ENCODE results near the gene NDUFAF7.
"Not testable (repeated sequence)": the region's sequence is repeated elsewhere in the genome, so short reads cannot be mapped to it uniquely, and the experiment has no call there.

Gene NDUFAF7, protein sequence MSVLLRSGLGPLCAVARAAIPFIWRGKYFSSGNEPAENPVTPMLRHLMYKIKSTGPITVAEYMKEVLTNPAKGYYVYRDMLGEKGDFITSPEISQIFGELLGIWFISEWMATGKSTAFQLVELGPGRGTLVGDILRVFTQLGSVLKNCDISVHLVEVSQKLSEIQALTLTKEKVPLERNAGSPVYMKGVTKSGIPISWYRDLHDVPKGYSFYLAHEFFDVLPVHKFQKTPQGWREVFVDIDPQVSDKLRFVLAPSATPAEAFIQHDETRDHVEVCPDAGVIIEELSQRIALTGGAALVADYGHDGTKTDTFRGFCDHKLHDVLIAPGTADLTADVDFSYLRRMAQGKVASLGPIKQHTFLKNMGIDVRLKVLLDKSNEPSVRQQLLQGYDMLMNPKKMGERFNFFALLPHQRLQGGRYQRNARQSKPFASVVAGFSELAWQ

DNA sequence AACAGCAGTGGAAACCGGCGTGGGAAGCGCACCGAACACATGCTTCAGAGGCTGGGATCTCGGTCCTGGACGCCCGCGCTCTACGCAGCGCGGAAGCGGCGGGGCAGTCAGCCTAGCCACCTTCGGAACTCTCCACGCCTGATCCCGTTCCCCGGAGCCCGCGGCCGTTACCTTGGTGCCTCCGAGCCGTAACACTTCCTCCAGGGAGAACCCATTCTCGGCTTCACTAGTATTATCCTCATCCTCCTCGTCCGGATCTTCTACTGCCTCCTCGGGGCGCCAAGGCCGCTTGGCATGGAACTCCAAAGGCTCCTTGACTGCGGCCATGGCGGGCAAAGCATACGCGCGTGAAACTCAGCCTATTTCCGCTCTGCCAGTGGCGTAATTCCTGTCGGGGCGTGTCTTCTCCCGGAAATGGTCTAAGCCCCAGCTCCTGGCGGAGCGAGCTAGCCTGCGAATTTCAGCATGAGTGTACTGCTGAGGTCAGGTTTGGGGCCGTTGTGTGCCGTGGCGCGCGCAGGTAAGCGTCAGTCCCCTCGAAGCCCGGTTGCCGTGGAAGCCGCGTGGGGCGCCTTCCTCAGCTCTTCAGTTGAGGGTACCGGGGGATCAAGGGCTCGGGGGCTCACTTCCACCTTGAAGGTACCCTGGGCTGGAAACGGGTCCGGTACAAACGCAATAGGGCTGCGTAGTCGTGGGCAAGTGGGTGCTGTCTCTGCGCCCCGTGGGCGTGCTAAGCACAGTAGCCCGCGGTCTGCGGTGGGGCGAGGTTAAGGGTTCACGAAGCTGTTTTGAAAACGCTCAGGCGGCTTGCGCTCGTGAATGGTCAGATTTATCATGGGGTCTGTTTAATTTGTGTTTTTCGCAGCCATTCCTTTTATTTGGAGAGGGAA is at the start of gene NDUFAF7, which contains the start of gene CEBPZ:
TSS of gene NDUFAF7 (plus strand) at position 418 of the 890 bp plus-strand sequence. CDS start at position 466, 48 bp downstream.
TSS of gene CEBPZ (minus strand) at position 356 of the 890 bp plus-strand sequence. CDS start at position 327, 29 bp downstream.
- peak; percentile 75 to 80 for DNase-seq

DNA sequence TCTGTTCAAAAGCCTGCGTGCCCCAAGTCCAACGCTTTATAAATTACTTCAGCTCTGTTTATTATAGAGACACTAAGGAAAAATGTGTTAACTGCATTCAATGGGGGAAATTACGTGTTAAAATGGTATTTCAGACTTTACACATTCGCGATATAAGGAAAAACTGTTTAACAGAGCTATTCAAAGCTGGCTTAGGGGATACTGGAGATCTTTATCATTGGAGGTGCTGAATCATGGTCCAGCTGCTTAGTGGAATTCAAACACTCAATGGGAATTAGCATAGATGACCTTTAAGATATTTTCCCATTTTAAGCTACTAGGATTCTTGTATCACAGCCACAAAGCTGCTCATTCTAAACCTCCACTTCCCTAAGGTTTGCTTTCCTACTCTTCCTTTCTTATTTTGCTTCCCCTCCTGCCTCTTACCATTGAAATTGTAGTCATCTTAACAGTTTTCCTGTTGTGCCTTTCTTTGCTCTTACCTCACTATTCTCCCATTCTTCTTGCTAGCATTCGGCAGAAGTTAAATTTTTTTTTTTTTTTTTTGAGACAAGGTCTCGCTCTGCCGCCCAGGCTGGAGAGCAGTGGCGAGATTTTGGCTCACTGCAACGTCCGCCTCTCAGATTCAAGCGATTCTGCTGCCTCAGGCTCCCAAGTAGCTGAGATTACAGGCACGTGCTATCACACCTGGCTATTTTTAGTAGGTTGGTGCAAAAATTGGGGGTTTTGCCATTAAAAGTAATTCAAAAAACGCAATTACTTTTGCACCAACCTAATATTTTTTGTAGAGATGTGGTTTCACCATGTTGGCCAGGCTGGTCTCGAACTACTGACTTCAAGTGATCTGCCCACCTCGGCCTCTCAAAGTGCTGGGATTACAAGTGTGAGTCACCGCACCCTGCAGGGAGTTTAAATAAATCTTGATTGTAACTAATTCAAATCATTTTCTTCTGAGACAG is 49.5 kb upstream of the NDUFAF7 start:
- no peak for DNase-seq

DNA sequence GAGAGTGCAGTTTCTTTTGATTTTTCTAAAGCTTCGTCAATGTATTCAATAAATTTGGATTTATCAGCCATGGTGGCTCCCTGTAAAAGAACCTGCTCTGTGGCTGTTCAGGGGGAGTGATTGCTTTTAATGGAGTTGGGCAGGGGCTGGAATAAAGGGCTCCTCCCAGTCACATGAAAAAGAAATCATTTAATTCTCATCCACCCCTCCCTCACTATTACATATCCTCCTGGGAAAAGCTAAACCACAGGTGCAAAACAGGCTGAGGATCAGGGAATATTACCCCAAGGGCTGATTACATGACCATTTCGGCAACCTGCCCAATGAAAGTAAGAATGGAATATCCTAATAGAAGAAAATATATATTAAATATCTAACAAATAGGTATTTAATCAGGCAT is 42.9 kb upstream of the NDUFAF7 start, which contains the start of gene SULT6B1:
TSS of gene SULT6B1 (minus strand) at position 101 of the 400 bp plus-strand sequence. CDS start at position 71, 30 bp downstream.
- no peak for DNase-seq

DNA sequence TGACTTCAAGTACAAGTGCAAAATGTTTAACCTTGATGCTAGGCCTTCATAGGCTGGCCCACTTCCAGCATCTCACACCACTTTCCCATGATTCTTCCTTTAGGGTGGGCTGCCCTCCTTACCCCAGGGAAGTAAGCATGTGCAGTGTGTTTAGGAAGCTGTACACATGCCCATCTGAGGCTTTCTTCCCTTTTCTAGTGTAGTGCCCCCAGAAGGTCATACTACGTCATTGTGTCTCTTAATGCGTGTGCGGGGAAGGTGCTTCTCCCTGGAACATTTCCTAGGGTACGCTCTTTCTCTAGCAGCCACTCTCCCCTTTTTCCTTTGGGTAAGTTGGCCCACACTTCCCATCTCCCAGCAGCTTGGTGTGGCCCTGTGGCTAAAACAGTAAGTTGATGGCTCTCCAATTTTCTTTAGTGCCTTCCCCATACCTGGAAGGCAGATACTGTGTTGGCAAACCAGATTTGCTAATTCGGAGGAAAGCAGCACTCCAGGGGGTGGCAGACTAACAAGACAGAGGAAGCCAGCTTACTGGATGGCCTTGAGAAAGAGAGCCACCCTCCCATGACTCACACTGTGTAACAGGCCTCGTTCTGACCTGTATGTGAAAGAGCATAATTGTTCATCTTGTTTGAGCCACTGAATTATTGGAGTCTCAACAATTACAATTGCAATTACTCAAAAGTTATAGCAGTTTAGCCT is 41.9 kb upstream of the NDUFAF7 start:
- DNase-seq: no peak

DNA sequence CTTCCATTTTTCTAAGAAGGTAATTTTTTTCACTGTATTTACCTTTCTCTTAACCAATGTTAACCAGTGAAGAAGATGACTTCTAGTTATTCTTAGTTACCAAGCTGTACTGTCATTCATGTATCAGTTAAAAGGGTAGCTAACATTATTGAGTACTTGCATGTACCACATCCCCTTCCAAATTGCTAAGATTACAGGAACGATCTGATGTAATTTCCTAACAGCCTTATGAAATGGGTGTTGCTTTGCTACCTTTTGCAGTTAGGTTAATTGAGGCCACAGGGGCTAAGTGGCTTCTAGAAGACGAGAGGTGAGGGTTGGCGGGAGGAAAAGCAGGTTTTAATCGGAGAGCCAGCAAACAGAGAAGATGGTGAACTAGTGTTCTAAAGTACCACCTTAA is 41.2 kb upstream of the NDUFAF7 start:
- no peak for DNase-seq

DNA sequence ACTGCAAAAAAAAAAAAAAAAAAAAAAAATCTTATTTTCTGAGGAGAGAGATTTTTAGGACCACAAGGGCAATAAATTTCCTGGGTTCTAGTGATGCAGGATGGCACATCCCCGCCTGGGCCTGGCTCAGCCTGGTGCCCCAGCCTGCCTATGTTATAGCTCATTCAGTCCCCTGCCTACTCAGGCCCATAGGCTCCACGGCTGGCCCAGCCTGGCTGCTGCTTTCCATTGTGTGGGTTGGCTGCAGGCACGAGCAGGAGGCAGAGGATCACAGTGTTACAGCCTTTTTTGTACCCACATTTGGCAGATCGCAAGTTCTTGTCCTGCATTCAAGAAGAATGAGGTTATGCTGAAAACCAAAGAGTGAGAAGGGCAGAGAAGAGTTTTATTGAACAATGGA is 40.2 kb upstream of the NDUFAF7 start:
- DNase-seq: no peak

DNA sequence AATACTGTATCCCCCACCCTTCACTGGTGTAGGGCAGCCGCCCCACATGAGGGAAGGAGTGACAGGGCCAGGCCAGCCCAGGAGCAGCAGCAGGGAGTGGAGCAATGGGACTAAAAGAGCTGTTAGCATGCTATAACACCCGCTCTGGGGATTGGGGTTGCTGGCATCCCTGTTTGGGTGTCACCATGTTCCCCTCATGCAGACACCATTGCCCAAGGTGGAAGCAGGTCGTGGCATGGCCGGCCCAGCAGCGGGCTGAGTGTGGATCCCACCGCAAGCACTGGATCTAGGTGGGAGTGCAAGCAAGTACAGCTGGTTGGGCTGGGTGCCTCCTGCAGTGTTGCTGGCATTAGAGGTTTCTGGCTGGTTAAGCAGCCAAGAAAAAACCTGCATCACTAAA is 39.7 kb upstream of the NDUFAF7 start:
- no peak for DNase-seq

DNA sequence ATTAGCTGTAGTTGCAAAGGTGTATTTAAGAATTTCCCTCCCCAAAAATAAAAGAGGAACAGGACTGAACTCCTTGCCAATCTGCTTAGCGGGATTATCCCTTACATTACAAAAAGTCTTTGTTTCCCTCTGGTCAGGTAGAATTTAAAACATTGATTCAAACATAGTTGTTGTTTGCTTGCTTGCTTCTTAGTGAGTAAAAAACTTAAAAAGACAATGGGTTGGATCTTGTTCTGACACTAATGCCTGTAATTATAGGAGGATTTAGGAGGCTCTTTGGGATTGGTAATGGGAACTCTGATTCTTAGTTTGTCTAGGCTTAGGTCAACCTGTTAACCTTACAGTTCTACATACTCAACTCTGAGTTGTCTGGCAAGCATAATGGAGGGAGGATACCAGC is 38.9 kb upstream of the NDUFAF7 start:
- DNase-seq: no peak

DNA sequence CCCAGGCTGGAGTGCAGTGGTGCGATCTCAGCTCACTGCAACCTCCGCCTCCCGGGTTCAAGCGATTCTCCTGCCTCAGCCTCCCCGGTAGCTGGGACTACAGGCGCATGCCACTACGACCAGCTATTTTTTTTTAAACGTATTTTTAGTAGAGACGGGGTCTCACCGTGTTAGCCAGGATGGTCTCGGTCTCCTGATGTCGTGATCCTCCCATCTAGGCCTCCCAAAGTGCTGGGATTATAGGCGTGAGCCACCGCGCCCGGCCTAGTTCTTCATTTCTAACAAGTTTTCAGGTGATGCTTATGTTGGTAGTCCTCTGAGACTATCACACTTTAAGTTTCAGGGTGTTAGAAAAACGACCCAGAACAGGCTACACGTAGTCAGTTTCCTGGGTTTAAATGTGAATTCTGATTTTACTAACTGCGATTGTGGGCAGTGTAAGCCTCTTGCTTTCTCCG is 35.6 kb upstream of the NDUFAF7 start:
- DNase-seq: not testable (repeated sequence)

DNA sequence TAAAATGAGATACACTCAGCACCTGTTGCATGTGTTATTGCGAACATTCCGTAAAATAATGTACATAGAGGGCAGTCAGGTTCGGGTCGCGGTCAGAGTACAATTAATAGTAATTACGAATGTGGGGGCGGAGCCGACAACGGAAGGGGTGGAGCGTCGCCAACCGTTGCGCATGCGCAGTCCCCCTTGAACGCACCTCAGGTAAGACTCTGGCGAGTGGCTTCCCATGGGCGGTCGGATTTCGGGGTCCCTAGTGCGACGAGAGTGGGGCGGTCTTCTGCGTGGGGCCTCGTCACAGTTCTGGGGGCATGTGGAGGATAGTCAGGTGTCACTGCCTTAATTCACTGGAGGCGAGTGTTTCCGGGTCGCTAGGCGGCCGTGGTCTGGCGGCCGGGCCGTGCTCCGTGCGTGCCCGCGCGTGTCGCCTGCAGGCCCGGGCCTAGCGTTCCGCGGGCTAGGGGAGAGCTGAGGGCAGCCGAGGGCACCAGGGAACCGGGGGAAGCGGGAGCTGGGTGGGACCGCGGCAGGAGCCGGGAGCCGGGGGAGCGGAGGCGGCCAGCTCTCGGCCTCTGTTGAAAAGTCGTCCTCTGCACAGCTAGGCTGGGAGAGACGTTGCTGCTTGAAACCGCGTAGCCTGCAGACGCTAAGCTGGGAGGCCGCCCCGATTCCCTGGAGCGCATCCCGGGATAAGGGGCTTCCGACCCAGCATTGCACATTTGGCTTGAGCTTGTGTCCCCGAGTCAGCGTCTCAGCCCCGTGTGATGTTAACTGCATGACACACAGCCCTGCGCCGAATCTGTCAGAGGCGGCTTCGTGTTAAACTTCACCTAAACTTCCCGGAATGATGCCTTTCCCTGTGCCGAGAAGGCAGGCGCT is 34.9 kb upstream of the NDUFAF7 start, which contains the start of gene CEBPZOS:
TSS of gene CEBPZOS (plus strand) at position 177 of the 876 bp plus-strand sequence. CDS start 3,209 bp downstream, outside the sequence.
- peak; percentile 32 to 53 for DNase-seq

DNA sequence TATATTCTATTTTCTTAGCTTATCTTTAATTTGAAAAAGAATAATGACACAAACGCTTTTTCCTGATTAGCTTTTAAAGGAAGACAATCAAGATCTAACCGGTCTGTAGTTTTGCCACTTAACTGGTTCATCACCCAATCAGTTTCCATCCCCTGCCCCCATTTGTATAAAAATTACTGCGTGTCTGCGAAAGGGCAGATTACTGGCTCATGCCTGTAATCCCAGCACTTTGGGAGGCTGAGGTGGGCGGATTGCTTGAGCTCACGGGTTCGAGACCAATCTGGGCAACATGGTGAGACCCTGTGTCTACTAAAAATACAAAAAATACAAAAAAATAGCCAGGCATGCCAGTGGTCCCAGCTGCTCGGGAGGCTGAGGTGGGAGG is 32.8 kb upstream of the NDUFAF7 start:
- DNase-seq: no peak

DNA sequence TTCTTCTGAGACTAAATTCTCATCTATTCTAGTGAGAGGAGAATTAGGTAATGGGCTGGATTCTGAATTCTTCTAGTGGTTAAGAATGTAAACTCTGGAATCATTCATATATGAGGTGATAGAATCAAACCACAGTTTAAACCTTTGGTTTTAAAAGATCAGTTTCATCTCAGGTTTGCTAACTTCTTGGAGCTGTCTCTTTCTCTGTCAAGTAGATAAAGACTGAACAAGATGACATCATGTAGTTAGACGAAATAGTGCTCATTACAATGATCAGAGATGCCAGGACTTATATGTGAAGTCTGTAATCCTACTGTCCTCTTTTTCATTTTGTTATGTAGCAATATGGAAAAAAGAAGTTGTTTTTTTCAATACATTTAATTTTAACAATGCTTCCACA is 30.2 kb upstream of the NDUFAF7 start:
- no peak for DNase-seq

DNA sequence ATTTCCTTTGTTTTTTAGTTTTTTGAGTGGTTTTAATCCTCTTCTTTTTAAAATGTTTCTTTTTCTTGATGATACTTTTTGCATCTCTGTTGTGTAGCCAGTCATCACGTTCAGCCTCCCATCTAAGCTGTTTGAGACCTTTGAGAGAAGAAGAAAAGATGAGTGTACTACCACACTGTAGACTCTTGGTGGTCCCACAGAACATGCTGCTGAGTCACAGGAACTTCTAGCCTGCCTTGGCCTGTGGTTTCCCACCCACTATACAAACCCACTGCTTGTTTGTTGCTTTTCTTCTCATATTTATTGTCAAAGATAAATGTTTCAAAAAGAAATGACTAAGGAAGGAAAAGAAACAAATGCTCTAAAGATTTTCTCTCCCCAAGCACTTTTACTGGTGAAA is 29.7 kb upstream of the NDUFAF7 start:
- no peak for DNase-seq

DNA sequence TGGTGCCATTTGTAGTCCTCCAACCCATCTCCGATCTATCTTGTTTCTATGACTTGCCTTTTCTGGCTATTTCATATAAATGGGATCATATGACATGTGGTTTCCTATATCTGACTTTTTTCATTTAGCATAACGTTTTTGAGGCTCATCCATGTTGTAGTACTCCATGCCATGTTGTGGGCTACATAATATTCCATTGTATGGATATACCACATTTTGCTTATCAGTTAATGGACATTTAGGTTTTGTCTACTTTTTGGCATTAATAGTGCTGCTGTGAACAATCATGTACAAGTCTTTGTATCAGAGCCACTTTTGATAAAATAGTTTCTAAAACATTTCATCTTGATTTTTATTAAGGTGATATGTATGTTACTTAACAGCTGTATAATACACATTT is 27.8 kb upstream of the NDUFAF7 start:
- DNase-seq: no peak

DNA sequence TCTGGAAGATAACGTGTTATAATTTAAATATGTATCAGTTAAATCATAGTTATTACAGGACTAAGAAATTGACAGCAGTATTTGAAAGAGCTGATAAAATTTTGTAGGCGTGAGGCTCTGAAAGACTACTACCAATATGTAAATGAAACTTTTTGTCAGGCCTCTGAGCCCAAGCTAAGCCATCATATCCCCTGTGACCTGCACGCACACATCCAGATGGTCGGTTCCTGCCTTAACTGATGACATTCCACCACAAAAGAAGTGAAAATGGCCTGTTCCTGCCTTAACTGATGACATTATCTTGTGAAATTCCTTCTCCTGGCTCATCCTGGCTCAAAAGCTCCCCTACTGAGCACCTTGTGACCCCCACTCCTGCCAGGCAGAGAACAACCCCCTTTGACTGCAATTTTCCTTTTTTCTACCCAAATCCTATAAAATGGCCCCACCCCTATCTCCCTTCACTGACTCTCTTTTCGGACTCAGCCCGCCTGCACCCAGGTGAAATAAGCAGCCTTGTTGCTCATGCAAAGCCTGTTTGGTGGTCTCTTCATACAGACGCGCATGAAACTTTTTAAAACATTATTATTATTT is 26.3 kb upstream of the NDUFAF7 start:
- not testable (repeated sequence) for DNase-seq

DNA sequence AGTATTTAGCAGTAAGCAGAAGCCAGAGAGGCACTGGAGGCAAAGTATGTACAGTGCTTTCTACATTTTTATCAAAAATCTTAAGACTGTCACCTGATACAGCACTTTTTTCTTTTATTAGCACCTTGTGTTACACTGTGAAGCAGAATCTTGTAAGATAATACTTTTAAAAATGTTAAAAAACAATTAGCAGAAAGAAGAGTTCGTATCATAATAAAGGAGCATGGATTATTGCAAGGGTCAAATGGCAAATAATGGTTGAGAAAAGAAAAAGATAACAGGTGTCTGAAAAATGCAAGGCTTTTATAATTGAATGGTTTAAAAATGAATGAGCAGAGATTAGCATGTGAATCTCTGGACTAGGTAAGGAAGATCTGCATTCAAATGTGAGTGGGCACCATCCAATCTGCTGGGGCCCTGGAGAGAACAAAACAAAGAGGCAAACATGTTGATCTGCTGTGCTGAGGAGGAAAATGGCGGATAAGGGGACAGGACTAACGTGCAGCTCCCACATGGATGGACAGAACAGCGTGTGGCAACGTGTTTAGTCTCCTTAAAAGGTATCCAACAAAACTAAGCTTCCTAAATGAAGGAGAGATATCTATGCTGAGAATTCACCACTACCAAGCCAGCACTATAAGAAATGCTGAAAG is 25.6 kb upstream of the NDUFAF7 start:
- DNase-seq: no peak

DNA sequence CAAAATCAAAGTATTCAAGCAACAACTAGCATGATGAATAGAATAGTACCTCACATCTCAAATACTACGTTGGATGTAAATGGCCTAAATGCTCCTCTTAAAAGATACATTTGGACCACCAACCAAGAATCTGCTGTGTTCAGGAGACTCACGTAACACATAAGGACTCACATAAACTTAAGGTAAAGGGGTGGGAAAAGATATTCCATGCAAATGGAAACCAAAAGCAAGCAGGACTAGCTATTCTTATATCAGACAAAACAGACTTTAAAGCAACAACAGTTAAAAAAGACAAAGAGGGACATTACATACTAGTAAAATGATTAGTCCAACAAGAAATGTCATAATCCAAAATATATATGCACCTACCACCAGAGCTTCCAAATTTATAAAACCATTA is 24.7 kb upstream of the NDUFAF7 start:
- not testable (repeated sequence) for DNase-seq

DNA sequence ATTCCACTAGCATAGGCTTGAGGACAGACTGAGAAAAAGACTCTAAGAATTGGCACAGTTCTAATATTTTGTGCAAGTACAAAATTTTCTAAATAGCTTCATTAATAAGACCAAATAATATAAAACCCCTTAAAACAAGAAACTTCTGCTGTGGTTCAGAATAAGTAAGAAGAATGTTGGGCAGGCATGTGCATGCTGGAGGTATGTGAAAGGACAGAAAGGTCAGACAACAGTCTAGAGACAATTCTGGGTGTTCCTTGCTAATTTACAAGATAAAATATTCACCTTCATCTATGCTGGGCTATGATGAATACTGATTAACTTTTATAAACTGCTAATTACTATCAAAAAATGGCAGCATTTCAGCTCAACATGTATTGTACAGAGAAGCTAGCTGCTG is 20.2 kb upstream of the NDUFAF7 start:
- DNase-seq: no peak

DNA sequence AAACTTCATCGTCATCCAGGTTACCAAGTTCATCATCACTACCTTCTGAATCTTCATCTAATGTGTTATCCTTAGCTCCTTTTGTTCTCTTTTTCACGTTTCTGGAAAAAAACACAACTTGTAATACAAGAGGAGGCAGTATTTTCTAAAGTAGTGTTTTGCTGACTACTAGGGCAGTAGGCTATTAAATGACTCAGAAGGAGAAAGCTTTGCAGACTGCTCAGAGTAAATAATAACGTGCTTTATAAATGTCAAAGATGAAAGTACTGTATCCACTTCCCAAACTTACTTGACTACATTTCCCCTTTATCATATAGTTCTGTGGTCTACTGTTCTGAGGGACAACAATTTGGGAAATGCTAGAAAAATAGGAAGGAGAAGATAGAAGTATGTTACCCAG is 19.5 kb upstream of the NDUFAF7 start:
- DNase-seq: no peak
